ENCODE measurements around the gene TMEM269.

DNA sequence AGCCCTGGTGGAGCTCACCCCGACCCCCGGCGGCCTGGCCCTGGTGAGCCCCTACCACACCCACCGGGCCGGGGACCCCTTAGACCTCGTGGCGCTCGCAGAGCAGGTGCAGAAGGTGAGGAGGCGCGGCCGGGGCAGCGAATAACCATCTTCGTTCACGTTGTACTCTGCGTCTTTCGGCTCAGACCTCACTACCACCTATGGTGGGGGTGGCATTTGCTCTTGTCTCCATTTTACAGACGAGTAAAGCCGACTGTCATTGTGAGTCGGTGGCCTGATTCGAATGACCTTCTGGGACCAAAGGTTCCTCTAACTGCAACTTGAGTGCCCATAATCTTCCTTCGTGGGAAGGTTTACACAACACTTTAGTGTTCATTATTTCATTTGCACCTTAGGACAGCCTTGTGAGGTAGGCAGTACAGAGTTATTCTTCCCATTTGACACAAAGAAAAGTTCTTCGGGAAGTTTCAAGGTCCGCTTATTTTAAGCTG, 17.2 kb upstream of the TMEM269 start:
- TF ChIP-seq, protein P1, sequence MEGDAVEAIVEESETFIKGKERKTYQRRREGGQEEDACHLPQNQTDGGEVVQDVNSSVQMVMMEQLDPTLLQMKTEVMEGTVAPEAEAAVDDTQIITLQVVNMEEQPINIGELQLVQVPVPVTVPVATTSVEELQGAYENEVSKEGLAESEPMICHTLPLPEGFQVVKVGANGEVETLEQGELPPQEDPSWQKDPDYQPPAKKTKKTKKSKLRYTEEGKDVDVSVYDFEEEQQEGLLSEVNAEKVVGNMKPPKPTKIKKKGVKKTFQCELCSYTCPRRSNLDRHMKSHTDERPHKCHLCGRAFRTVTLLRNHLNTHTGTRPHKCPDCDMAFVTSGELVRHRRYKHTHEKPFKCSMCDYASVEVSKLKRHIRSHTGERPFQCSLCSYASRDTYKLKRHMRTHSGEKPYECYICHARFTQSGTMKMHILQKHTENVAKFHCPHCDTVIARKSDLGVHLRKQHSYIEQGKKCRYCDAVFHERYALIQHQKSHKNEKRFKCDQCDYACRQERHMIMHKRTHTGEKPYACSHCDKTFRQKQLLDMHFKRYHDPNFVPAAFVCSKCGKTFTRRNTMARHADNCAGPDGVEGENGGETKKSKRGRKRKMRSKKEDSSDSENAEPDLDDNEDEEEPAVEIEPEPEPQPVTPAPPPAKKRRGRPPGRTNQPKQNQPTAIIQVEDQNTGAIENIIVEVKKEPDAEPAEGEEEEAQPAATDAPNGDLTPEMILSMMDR (IDR thresholded peaks at IDR 0.05): no peak
- TF ChIP-seq POLR2A (IDR thresholded peaks at IDR 0.05) (no peak), EP300 (IDR thresholded peaks at IDR 0.05) (no peak), POLR2AphosphoS5 (IDR thresholded peaks at IDR 0.05) (no peak)
